ENCODE data around the gene FARP1.

FARP1 gene

DNA sequence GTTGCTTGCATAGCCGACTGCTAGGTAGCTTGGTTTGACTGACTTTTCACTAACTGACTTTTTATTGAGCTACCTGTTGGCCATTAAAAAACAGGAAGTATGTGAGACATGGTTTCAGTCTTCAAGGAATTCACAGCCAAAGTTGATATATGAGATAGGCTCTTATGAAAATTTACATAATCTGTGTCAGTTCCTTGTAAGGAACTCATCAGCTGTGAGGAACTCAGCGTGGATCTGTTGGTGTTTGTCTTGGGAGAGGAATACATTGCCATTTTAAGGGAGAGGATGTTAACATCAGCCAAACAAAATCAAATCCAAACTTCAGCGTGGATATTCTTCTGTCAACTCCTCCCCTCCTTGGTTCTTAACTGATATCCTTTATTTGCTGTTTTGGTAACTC is 32.1 kb downstream of the FARP1 start:
- DNase-seq (ENCODE audit: low spot score) = no peak

DNA sequence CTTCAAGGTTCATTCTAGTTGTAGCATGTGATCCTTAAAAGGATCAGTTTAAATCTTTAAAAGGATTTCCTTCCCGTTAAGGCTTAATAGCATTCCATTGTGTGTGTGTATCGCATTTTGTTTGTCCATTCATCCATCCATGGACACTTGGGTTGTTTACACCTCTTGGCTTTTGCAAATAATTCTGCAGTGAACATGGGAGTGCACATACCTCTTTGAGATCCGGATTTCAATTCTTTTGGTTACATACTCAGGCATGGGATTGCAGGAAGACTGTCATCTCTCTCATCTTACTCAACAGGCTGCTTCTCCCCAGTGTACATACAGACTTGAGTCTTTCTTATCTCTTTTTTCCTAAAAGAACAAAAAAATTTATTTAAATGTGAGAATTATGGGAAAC is 32.9 kb downstream of the FARP1 start:
- no peak for DNase-seq (ENCODE audit: low spot score)

DNA sequence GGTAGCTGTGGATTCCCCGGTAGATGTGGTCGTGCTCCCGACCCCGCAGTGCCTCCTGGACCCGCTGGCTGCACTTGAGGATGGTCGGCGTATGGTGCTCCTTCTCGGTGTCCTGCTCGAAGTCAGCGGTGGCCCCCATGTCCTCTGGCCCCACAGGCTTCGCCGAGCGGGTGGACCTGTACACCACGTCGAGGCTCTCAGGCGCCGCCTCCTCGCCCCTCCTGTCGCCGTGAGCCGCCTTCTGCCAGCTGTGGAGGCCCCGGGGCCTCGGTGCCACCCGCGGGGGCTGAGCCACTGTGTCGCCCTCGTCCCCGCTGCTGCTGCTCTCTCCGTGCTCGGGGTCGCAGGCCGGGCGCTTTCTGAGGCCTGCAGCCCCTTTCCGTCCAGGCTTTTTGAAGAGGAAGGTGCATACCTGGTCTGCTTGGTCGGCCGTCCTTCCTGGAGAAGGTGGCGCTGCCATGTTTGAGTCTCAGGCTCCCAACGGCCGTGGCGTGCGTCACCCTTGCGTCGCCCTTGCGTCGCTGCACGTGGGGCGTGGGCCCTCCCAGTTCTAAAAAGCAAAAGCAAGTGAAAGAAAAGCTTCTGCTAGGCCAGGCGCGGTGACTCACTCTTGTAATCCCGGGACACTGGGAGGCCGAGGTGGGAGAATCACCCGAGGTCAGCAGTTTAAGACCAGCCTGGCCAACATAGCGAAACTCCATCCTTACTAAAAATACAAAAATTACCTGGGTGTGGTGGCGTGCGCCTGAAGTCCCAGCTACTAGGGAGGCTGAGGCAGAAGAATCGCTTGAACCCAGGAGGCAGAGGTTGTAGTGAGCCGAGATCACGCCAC is 34.1 kb downstream of the FARP1 start, which contains the start of gene RNF113B:
Gene RNF113B (minus strand): TSS at position 493 of the 832 bp plus-strand sequence. CDS start 33 bp downstream, at position 460.
- no peak for DNase-seq (ENCODE audit: low spot score)

DNA sequence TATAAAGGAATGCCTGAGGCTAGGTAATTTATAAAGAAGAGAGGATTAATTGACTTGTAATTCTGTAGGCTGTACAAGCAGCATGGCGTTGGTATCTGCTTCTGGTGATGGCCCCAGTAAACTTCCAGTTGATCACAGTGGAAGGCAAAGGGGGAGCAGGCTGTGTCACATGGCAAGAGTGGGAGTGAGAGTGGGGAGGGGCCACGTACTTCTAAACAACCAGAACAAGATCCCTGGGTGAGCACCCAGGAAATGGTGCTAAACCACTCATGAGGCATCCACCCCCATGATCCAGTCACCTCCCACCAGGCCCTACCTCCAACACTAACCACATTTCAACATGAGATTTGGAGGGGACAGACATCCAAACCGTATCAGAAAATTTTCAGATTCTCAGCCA is 37.2 kb downstream of the FARP1 start:
- DNase-seq (ENCODE audit: low spot score) = no peak

DNA sequence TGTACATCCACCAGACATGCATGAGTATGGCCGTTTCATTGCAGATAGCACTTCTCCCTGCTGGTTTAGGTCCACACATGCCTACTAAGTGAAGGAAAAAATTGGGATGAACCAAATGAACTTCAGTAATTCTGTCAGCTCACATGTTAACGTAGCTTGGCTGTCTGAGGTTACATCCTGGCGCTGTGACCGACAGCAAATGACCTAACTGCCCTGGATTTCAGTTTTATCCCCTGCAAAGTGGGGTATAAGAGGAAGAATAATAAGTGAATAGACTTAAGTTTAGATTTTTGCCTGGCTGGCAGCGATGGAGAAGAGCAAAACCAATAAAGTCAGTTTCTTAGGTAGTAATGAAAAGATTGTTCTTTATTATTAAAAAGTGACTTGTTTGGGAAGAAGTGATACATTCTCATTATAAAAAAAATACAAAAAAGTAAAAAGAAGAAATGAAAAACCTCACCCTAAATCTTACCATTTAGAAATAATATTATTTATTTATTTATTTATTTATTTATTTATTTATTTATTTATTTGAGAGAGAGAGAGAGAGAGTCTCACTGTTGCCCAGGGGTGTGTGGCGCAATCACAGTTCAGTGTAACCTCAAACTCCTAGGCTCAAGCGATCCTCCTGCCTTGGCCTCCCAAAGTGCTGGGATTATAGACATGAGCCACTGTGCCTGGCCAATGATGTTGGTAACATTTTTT is 38.4 kb downstream of the FARP1 start:
- no peak for DNase-seq (ENCODE audit: low spot score)

DNA sequence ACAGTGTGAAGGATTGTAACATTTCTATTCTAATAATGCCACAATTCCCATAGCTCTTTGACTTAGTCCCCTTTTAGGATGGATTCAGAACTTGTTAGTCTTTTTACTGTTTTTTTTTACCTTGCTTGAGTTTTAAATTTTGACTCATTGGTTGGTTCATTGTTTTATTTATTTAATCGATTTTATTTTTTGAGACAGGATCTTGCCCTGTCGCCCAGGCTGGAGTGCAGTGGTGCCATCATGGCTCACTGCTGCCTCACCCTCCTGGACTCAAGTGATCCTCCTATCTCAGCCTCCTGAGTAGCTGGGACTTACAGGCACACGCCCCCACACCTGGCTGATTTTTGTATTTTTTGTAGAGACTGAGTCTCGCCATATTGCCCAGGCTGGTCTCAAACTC is 39.3 kb downstream of the FARP1 start:
- no peak for DNase-seq (ENCODE audit: low spot score)

DNA sequence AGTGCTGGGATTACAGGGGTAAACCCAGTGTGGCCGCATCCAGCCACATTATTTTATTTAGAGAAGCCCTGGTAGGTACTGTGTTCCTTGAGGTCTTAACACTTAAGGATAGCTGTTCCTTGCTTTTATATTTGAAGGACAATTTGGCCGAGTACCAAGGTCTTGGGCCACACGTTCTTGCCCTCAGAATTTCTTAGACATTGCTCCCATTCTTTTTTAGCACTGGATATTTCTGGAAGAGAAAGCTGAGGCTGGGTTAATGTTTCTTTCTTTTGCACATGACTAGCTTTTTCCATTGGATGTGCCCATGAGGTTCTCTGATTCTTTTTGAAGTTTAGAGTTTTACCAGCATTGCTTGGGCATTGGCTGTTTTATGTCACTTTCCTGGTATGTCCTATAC is 39.7 kb downstream of the FARP1 start:
- no peak for DNase-seq (ENCODE audit: low spot score)

DNA sequence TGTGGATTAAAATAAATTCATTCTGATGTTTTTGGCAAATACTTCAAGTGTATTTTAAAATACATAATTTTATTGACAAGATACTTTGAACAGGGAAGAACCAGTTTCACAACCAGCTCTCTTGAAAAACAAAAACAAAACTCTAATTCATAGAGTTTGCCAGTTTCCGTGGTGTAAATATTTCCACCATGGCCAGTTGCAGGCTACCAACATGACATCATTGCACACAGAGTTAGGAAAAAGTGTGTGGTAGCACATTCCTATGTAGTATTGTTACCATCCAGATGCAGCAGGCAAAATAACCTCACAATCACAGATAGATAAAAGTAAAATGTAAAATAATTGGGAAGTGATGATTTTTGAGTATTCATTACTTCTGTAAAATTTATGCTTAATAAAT is 41.9 kb downstream of the FARP1 start:
- DNase-seq (ENCODE audit: low spot score) = no peak

DNA sequence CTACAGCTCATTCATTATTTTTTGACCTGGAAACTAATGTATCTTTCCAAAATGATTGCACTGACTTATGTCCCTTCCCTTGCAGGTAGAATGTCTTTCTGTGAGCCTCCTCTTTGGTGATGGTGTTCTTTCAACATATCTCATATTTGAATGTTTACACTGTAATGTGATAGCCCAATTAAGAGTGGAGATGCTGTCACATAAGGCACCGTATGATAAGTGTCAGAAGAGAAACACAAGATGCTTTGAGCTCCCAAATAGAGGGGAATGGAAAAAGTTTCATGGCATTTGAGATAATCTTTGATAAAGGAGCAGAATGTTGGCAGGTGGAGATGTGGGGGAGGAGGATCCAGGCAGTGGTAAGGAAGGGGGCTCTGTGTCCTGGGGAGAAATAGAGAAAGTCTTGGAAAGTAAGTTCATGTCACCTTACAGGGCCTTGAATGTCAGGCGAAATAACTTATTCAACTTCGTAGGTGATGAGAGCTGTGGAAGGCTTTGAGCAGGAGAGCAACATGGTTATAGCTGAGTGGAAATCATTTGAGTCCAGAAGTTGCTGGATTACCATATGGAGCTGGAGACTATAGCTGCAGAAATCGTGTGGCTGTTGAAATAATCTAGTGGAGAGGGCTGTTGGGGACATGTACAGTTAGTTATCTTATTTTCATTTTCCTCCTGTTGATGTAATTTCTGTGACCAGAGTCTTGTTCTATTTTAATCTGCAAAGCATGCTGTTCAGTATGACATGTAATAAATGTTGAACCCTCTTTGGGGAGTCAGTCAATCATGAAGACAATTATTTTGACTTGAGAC is 44.5 kb downstream of the FARP1 start:
- DNase-seq (ENCODE audit: low spot score) = no peak

DNA sequence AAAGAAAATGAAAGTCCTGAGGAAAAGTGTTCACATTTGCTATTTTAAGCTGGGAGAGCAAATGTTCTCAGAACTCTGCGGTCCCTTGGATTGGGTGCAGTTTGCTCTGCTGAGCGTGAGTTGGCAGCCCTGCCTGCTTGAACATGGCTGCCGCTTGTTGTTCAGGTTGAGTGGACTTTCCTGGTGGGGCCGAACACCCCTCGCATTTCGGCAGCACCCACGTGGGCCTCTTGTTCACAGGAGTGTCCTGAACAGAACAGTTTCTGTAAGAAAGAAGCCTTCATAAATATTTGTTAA is 45.0 kb downstream of the FARP1 start:
- DNase-seq (ENCODE audit: low spot score) = no peak

DNA sequence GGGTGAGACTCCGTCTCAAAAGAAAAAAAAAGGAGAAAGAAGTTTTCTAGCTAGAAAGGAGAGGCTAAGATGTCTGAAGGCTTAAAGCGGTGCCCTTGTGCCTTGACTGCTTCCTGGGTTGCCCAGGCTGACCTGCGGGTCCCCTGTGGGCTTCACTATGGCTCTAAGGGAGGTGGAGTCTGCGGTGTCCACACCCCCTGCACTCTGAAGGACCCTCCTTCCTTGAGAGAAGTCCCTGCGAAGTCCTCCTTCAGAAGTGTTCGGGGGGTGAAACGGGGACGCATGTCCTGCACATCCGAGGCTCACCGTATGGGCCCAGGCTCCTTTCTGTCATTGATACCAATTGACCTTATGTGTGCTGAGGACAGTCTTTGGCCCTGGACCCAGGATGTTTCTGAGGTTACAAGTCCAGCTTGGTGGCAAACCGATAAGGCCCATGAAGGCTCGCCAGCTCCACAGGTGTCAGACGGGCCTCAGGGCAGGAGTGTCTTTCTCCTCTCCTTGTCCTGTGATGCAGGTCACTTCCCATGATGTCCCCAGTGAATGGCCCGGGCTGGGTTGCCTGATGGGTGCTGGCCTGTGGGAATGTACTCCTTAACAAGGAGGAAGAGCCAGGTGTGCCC is 45.8 kb downstream of the FARP1 start:
- DNase-seq (ENCODE audit: low spot score) = no peak

DNA sequence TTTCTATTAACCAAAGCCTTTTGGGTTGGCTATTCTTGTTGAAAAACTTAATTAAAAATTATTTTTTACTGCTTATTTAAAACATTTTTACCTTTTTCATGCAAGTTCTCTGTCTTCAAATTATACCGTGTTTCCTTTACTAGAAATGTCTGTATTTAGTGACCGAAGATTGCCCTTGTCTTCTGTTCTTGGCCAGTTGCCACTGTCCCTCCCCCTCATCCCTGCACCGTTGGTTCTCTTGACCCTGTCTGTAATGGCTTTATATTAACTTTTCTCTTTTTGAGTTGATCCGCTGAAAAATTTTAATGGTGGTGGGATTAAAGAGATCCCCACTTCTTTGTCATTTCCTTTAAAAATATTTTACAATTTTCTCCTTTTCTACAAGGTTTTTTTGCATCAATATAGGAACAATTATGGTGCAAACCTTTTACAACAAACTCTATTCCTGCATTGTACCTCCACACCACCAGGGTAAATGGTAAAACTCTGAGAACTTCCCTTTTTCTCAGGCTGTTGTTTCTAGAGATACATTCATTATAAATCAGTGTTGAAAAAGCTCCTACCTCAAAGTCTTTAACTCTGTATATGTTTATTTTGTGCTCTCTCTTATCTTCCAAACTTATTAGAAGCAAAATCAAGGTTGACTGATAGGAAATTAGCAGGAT is 47.1 kb downstream of the FARP1 start:
- DNase-seq (ENCODE audit: low spot score) = no peak

DNA sequence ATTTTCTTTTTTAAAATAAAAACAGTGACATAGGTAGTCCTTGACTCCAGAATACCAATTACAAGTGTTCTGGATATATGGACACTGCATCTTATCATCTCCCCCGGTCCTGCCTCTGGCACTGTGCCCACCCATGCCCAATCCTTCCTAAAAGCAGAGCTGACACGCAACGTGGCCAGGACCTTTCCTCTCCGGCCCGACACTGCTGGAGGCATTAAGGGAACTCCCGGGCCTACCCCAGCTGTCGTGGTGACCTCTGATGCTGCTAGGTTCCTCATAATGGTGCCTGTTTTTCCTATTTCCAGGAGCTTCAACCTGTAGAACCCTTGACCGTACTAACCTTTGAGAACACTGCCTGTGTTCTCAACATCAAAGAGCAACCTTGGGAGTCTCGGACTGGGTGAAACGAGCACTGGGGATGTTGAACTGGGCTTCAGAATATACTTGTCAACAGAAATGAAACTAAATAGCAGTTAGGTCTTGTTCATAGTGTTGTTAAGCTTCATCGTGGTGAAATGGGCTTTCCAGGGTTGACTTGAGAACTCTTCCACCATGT is 48.1 kb downstream of the FARP1 start:
- DNase-seq (ENCODE audit: low spot score) = no peak

DNA sequence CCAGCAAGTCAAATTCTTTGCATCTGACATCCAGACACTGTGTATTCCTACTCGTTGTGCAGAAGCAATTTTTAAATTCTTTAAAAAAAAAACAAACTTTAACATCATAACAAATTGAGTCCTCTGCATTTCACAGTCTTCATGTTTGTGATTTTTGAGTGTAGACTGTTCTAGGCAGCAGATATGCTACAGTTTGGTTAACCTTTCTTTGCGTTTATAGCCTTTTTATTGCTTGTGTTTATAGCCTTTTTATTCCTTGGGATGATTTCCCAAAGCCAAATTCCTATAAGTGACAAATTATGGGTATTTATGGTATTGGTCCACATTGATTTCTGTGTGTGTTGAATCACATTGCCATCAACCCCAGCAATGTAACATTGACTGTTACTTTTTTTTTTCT is 49.1 kb downstream of the FARP1 start:
- no peak for DNase-seq (ENCODE audit: low spot score)

DNA sequence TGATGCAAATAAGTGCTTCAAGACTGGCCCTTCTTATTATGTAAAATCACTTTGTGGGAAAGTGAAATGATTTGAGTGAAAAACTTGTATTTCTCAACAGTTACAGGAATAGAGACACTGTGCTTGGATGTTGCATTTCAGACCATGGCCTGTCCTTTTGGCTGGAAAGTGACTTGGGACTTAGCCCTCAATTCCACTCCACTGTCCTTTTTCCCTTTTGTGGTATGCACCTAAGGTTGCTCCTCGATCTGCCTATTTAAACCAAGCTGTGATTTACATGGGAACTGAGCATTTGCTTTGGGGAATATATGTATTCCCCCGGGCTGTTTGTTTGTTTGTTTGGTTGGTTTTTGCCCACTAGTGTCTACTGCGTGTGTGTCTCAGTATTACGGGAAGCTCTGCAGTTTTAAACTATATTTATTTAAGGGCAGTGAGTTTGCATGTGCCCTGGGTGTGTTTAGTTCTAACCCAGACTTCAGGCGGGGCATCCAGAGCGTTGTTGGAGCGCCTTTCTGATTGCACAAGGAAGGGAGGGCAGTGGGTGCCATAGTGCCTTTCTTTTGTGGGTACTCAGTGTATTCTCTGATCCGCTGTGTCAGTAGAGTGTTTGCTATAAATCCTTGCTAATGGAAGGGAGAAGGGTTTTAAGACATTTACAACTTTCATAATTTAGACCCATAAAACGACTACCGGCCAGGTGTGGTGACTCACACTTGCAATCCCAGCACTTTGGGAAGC is 52.3 kb downstream of the FARP1 start:
- no peak for DNase-seq (ENCODE audit: low spot score)

DNA sequence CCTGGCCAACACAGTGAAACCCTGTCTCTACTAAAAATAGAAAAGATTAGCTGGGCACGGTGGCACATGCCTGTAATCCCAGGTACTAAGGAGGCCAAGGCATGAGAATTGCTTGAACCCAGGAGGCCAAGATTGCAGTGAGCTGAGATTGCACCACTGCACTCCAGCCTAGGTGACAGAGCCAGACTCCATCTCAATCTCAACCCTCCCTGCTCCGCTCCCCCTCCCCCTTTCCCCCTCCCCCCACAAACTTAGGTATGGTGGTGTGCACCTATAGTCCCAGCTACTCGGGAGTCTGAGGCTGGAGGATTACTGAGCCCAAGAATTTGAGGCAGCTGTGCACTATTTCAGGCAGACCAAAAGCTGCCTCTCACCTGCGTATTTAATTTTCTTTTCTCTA is 55.8 kb downstream of the FARP1 start:
- no peak for DNase-seq (ENCODE audit: low spot score)

DNA sequence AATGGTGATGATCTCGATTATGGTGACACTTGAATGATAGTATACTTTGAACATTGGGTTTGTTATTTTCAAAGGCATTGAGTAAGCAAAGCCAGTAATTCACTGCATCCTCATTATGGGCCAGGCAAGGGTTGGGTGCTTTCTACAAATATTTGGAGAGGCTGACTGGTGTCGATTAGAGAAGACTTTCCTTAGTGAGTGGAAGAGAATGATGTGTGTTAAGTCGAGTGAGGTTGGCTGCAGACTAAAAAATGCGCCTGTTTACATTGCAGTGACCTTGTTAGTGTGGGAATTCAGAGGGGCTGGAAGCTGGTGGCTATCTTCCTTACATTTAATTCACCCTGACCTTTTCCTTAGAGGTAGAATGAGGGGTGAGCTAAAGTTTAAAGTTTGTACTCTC is 56.6 kb downstream of the FARP1 start:
- no peak for DNase-seq (ENCODE audit: low spot score)

DNA sequence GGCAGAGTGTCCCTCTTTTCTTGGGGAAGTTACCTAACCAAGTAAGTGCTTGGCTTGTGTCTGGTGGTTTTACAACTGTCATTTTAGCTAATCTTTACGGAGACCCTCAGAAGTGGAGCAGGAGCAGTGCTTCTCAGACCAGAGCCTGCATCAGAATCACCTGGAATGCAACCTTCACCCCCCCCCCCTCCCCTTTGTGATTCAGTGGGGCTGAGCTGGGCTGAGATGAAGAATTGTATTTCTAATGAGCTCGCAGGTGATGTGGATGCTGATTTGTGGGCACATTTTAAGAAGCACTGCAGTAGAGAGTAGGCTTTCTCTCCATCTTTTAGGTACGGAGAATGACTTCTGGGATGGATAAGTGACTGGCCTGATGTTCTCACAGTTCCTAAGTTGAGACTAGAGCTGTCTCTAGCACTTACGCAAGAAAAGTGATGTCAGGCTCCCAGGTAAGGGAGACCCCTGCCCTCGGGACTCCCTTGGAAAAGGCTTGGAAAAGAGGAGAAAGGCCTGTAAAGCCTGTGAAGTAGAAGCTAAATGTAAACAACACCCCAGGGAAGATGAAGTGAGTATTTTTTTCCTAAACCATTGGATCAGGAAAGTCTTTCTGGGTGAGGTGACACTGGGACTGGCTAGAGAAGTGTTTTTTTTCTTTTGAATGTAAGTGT is 57.5 kb downstream of the FARP1 start:
- no peak for DNase-seq (ENCODE audit: low spot score)

DNA sequence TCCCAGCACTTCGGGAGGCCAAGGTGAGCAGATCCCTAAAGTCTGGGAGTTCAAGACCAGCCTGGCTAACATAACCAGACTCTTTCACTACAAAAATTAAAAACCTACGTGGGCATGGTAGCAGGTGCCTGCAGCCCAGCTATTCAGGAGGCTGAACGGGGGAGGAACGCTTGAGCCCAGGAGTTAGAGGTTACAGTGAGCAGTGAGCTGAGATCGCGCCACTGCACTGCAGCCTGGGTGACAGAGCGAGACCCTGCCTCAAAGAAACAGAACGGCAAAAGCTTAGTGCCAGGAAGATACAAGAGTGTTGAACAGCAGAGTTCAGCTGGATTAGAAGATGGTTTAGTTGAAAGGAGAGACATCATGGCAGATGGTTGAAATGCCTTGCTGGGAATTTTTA is 58.3 kb downstream of the FARP1 start:
- DNase-seq (ENCODE audit: low spot score) = no peak

DNA sequence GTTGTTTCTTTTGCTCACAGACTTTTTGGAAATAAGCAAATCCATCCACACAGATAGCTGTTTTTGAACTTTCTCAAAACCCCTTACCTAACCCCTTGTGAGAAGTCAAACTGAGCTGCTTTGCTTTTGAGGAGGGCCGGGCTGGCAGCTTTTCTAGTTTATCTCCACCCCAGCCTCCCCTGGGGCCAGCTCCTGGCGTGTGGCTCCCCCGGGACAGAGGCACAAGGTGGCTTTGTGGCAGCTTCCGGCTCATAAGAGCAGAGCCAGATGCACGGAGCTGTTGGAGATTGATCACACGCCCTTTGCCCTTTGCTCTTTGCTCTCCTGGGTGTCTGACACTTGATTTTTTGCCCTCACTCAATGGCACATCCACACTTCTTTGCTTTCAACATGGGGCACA is 59.1 kb downstream of the FARP1 start:
- no peak for DNase-seq (ENCODE audit: low spot score)
